Measurements from ENCODE around the gene SIGLEC6. TPM values are rescaled to one million over a fixed set of nuclear protein-coding genes. Genes with fewer than 3 reads are reported as not detected.

SIGLEC6 gene
- total and polyA plus RNA-seq, 12 donors: 0.06 to 0.18 TPM; not detected in 10

- Histone ChIP-seq H3K36me3 (replicated peaks in 1 of 2) (no peaks in the 10 kb centered on the region), H3K9me3 (replicated peaks in 1 of 3) (no peaks in the 10 kb centered on the region), H3K4me1 (replicated peaks in 1 of 2) (no peaks in the 10 kb centered on the region), H3K4me3 (no peak within 1 kb of the TSS), H3K27ac (no peak within 1 kb of the TSS), H3K27me3 (peaks cover 10% of the 10 kb centered on the region)
- WGBS, 4 donors: 55 to 66% (median 60%) methylated on average over 15 to 17 of the region's 17 CpGs
- no peak for DNase-seq
- TF ChIP-seq POLR2A (IDR thresholded peaks at IDR 0.05) (no peak), CTCF (IDR thresholded peaks at IDR 0.05) (no peak)
- intact Hi-C loops (cut with DNase I): loop anchor here in 1 of 2 donors (2.0 kb wide), 1 partner anchor 170 kb away; no protein-coding TSS in a partner anchor
Measured at GRCh38 chr19:51478381-51479234, 52.9 kb downstream of the SIGLEC6 start, which contains the start of gene CEACAM18. Gene CEACAM18 (plus strand): TSS chr19:51478539.

GRCh38 chr19:51477344-51477743 lies 54.1 kb downstream of the SIGLEC6 start:
- TF ChIP-seq POLR2A (IDR thresholded peaks at IDR 0.05) (no peak), CTCF (IDR thresholded peaks at IDR 0.05) (no peak)
- Histone ChIP-seq H3K27me3 (peaks cover 10% of the 10 kb centered on the region), H3K4me3 (no peak overlapping the region), H3K4me1 (replicated peaks in 1 of 2) (no peaks in the 10 kb centered on the region), H3K9me3 (replicated peaks in 1 of 3) (no peaks in the 10 kb centered on the region), H3K27ac (no peak overlapping the region), H3K36me3 (replicated peaks in 1 of 2) (no peaks in the 10 kb centered on the region)
- DNase-seq: no peak
- WGBS, 4 donors: 56 to 62% (median 62%) methylated on average over 5 of the region's 5 CpGs
- intact Hi-C loops (cut with DNase I): no loop called here

GRCh38 chr19:51476164-51476563 lies 55.3 kb downstream of the SIGLEC6 start:
- Histone ChIP-seq H3K4me1 (replicated peaks in 1 of 2) (no peaks in the 10 kb centered on the region), H3K27ac (no peak overlapping the region), H3K4me3 (no peak overlapping the region), H3K9me3 (replicated peaks in 1 of 3) (no peaks in the 10 kb centered on the region), H3K36me3 (replicated peaks in 1 of 2) (no peaks in the 10 kb centered on the region), H3K27me3 (peaks cover 10% of the 10 kb centered on the region)
- 85 to 91% (median 90%) methylated on average over 3 of the region's 3 CpGs for WGBS, 4 donors
- TF ChIP-seq POLR2A (IDR thresholded peaks at IDR 0.05) (no peak), CTCF (IDR thresholded peaks at IDR 0.05) (no peak)
- intact Hi-C loops (cut with DNase I): no loop called here
- no peak for DNase-seq

- intact Hi-C loops (cut with DNase I): loop anchor here in 1 of 2 donors (2.0 kb wide), 1 partner anchor 184 kb away; no protein-coding TSS in a partner anchor
Measured at GRCh38 chr19:51473009-51473707, 58.3 kb downstream of the SIGLEC6 start.

More at GRCh38 chr19:51473009-51473707, 58.3 kb downstream of the SIGLEC6 start:
- Histone ChIP-seq H3K36me3 (replicated peaks in 1 of 2) (no peaks in the 10 kb centered on the region), H3K4me3 (no peak overlapping the region), H3K27me3 (no peaks in the 10 kb centered on the region), H3K27ac (no peak overlapping the region), H3K9me3 (replicated peaks in 1 of 3) (no peaks in the 10 kb centered on the region), H3K4me1 (replicated peaks in 1 of 2) (no peaks in the 10 kb centered on the region)
- peak; percentile 71 to 92 (median 79) for DNase-seq
- 27 to 36% (median 30%) methylated on average over 7 of the region's 7 CpGs for WGBS, 4 donors
- TF ChIP-seq POLR2A (IDR thresholded peaks at IDR 0.05) (no peak), CTCF (IDR thresholded peaks at IDR 0.05) (peak; percentile 66 to 90 (median 80))
